Inferior parietal cortex (tissue), 1 donor: ENCODE measurements around the gene RRAD.

Experiments used
- DNase-seq: peaks from one replicate; pipeline ENCODE4 v3.0.0-alpha.2; 2016; ENCODE audit errors: extremely low spot score

The RRAD gene

GRCh38 chr16:66881014-66881417, 44.3 kb downstream of the RRAD start:
- no peak for DNase-seq

DNA sequence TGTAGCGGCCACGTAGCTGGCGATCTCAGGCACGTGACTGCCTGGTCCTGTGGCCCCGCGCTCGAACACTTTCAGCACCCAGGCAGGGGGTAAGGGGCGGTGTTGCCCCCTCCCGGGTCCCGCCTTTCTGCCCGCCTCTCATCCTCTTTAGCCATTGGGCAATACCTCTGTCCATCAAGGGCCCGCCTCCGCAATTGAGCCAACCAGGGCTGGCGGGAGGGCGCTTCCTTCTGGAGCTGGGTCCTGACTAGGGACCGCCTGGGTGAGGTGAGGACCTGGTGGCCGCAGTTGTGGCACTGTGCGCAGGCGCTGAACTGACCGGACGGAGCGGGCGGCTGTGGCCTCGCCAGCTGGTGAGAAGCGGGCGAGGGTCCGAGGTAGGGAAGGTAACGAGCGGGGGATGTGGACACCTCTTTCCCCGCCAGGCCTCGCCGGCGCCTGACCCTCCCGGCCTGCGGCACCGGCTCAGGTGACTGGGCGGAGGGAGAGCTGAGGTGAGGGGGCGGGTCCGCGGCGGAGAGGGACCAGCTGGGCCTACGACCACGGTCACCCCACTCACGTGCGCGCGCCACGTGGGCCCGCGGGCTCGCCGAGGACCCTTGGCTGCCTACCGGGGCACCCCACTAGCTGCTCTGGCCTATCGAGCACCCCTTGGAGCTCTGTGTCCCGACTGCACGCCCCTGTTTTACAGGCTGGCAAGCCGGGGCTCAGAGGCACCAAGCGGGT, 44.9 kb downstream of the RRAD start, which contains the start of gene PDP2:
TSS of gene PDP2 (plus strand) at position 228 of the 726 bp plus-strand sequence. CDS start 3,770 bp downstream, outside the sequence.
- DNase-seq: peak; percentile 96

GRCh38 chr16:66878067-66878466, 47.3 kb downstream of the RRAD start:
- no peak for DNase-seq

DNA sequence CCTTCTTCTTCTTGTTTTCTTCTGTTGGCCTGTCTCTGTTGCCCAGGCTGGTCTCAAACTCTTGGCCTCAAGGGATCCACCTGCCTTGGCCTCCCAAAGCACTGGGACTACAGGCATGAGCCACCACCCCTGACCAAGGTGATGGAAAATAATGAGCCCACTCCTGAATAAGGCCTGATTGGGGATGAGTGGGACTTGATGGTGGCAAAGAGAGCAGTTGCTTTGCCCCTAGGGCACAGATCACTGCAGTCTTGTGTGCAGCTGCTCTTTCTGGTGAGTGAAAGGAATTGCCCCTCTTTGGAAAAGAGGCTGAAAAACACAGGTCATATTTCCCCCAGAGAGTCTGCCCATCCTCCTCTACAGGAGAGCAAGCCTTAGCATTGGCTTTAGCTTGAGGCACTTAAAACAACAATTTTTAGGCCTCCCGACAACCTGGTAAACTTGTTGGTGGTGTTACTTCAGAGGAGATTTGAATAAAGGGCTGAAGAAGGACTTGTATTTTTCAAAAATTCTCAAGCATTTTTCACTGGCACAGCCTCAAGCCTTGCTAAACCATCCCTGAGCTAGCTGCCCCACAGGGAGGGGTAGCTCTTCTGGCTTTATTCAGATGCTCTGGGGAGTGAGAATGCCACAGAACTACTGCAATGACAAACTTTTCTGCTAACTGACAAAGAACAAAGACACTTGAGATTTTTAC, 51.1 kb downstream of the RRAD start:
- no peak for DNase-seq

DNA sequence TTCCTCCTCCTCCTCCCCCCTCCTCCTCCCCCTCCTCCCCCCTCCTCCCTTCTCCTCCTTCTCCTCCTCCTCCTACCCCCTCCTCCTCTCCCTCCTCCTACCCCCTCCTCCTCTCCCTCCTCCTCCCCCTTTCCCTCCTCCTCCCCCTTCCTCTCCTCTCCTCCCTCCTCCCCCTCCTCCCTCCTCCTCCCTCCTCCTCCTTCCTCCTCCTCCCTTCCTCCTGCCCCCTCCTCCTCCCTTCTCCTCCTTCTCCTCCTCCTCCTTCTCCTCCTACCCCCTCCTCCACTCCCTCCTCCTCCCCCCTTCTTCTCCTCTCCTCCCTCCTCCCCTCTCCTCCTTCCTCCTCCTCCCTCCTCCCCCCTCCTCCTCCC, 51.7 kb downstream of the RRAD start:
- DNase-seq: no peak

- DNase-seq: peak; percentile 87
These were observed 52.2 kb downstream of the RRAD start for GRCh38 chr16:66872943-66873684.

GRCh38 chr16:66872559-66872942, 52.8 kb downstream of the RRAD start:
- DNase-seq: no peak

- no peak for DNase-seq
These were observed 53.5 kb downstream of the RRAD start for GRCh38 chr16:66871840-66872239.
